H1 (cell line): Measurements from ENCODE around the gene MRPS34. TPM values are rescaled to one million over a fixed set of nuclear protein-coding genes. Genes with fewer than 3 reads are reported as not detected.

Source experiments
- ATF2 ChIP-seq: IDR thresholded peaks from 2 replicates; pipeline ENCODE4 v1.6.1; 2012; ENCODE audit warnings: low read length, inconsistent platforms
- ATF3 ChIP-seq: IDR thresholded peaks from 2 replicates; pipeline ENCODE4 v1.6.1; 2011; ENCODE audit warnings: low read depth, mild to moderate bottlenecking, low read length; ENCODE audit not compliant: insufficient read depth
- BACH1 ChIP-seq: IDR thresholded peaks from 2 replicates; pipeline ENCODE4 v1.6.1; 2012; ENCODE audit warnings: low read length, improper control_type of control experiment
- CEBPB ChIP-seq: IDR thresholded peaks from 2 replicates; pipeline ENCODE4 v1.6.1; 2012; ENCODE audit warnings: low read depth, low read length
- CREB1 ChIP-seq: IDR thresholded peaks from 2 replicates; pipeline ENCODE4 v1.6.1; 2012; ENCODE audit warnings: inconsistent platforms
- CTCF ChIP-seq, 3 experiments: IDR thresholded peaks; 1 replicate in 2 of 3; 2 replicates in 1 of 3; pipeline versions ENCODE4 v1.5.1 to v1.6.1; 2011; ENCODE audit warnings: low read length in 3 of 3, mild to moderate bottlenecking in 3 of 3, inconsistent platforms in 2 of 3, low read depth in 1 of 3, moderate library complexity in 1 of 3; ENCODE audit not compliant: insufficient read depth in 1 of 3; ENCODE audit errors: control extremely low read depth in 1 of 3
- EGR1 ChIP-seq: IDR thresholded peaks from 2 replicates; pipeline ENCODE4 v1.6.1; 2011; ENCODE audit warnings: low read depth, low read length, borderline replicate concordance
- HDAC6 ChIP-seq: IDR thresholded peaks from one replicate; pipeline ENCODE4 v1.7.1; 2012; ENCODE audit warnings: low read depth, mild to moderate bottlenecking, inconsistent platforms, low read length, moderate library complexity
- KDM5A ChIP-seq: fragments of 200-600 bp; IDR thresholded peaks from 2 replicates; pipeline ENCODE4 v1.7.1; 2012; ENCODE audit warnings: mild to moderate bottlenecking, low read length, inconsistent platforms, mixed read lengths
- NANOG ChIP-seq: IDR thresholded peaks from 2 replicates; pipeline ENCODE4 v1.6.1; 2011; ENCODE audit warnings: low read length, low read depth, mild to moderate bottlenecking, inconsistent platforms; ENCODE audit not compliant: insufficient read depth, poor library complexity, severe bottlenecking
- NRF1 ChIP-seq: IDR thresholded peaks from 2 replicates; pipeline ENCODE4 v1.6.1; 2011; ENCODE audit warnings: mild to moderate bottlenecking, low read depth, low read length, improper control_type of control experiment
- PHF8 ChIP-seq: fragments of 200-600 bp; sonication (generic); conservative IDR thresholded peaks from 2 replicates; pipeline ENCODE4 v1.7.1; 2012; ENCODE audit warnings: low read depth, mild to moderate bottlenecking, inconsistent platforms, low read length, moderate library complexity
- POU5F1 ChIP-seq: IDR thresholded peaks from 2 replicates; pipeline ENCODE4 v1.6.1; 2011; ENCODE audit warnings: low read depth, mild to moderate bottlenecking, low read length, moderate library complexity
- RAD21 ChIP-seq, 2 experiments: IDR thresholded peaks in 1 of 2; conservative IDR thresholded peaks in 1 of 2; 2 replicates each; pipeline ENCODE4 v1.6.1; 2011; ENCODE audit warnings: low read depth in 2 of 2, low read length in 2 of 2, improper control_type of control experiment in 1 of 2, inconsistent platforms in 1 of 2, mild to moderate bottlenecking in 1 of 2, moderate library complexity in 1 of 2
- RXRA ChIP-seq: IDR thresholded peaks from 2 replicates; pipeline ENCODE4 v1.6.1; 2011; ENCODE audit warnings: low read depth, mild to moderate bottlenecking, low read length, moderate library complexity; ENCODE audit not compliant: insufficient read depth
- SAP30 ChIP-seq: fragments of 300-600 bp; sonication (generic); IDR thresholded peaks from 2 replicates; pipeline ENCODE4 v1.7.1; 2012; ENCODE audit warnings: low read length, moderate library complexity, mild to moderate bottlenecking, inconsistent platforms; ENCODE audit not compliant: insufficient read depth, insufficient replicate concordance
- SIX5 ChIP-seq: IDR thresholded peaks from 2 replicates; pipeline ENCODE4 v1.6.1; 2011; ENCODE audit warnings: mild to moderate bottlenecking, low read depth, low read length
- SP2 ChIP-seq: IDR thresholded peaks from 2 replicates; pipeline ENCODE4 v1.6.1; 2012; ENCODE audit warnings: mild to moderate bottlenecking, low read length, inconsistent platforms
- SP4 ChIP-seq: IDR thresholded peaks from 2 replicates; pipeline ENCODE4 v1.6.1; 2012; ENCODE audit warnings: low read length, inconsistent platforms
- SRF ChIP-seq: IDR thresholded peaks from 2 replicates; pipeline ENCODE4 v1.6.1; 2011; ENCODE audit warnings: mild to moderate bottlenecking, low read depth, low read length, moderate library complexity
- TAF1 ChIP-seq: IDR thresholded peaks from 2 replicates; pipeline ENCODE4 v1.6.1; 2011; ENCODE audit warnings: mild to moderate bottlenecking, low read depth, low read length
- YY1 ChIP-seq: IDR thresholded peaks from 2 replicates; pipeline ENCODE4 v1.6.1; 2011; ENCODE audit warnings: low read depth, mild to moderate bottlenecking, low read length
- polyA plus RNA-seq, 7 experiments: library from polyadenylated mRNA; depleted of rRNA in 3 of 7; stranded (reverse) in 5 of 7; unstranded in 2 of 7; fragments of >200 nt in 5 of 7; fragments of 200-250 nt in 2 of 7; gene quantifications; 1 replicate in 5 of 7; 2 replicates in 1 of 7; 4 replicates in 1 of 7; pipeline versions ENCODE4 v1.2.1 to v1.2.3, GENCODE V29; 2011 to 2013; ENCODE audit warnings: missing spikeins in 2 of 7, mixed read lengths in 2 of 7
- total RNA-seq: library from RNA; stranded (reverse); fragmentation: NEBNext Ultra II Directional; extraction: Animal tissue kit (Norgen Biotek cat#: 25700); gene quantifications from 2 replicates; pipeline ENCODE4 v1.2.1, GENCODE V29; 2021

The MRPS34 gene
- total and polyA plus RNA-seq, 2 of the 8 experiments (the other 6 are each of a cell fraction or from before 2014, with no cell fraction given): 168 to 252 TPM

DNA sequence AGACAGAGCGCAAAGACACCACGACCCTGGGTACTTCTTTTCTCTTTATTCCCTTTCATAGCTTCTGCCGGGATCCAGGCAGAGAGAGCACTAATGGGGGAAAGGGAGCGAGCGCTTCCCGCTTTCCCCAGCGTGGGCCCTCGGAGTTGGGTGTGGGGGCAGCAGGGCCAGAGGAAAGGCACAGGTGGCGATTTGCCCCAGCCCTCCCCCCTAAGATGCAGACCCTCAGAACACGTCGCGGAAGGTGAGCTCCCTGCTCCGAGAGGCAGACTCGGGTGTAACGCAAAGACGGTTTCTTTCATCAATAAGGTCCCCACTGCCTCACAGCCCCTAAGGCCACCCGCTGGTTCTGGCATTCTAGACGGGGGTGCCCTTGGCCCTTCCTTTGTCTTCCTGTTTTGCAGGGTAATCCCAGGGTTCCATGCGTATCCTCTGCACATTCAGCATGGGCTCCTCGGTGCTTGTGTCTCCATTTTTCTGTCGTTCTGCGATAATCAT, 1.0 kb downstream of the MRPS34 start (continued):
- TF ChIP-seq CTCF (IDR thresholded peaks at IDR 0.05; ENCODE audit: control extremely low read depth in 1 of 3, insufficient read depth in 1 of 3, low read depth in 1 of 3, low read length in 3 of 3) (no peak), TAF1 (peak; percentile 49; the same call in 1 of the 2 replicates), ATF2 (no peak), SP2 (no peak), RXRA (no peak), YY1 (no peak), CEBPB (no peak), SP4 (no peak), POU5F1 (no peak), ATF3 (no peak), NRF1 (no peak), NANOG (no peak), SIX5 (no peak), EGR1 (no peak), KDM5A (no peak), CREB1 (0 out of 2 replicates have a peak, but pooled peaks have one; percentile 1), PHF8 (no peak), RAD21 (IDR thresholded peaks at IDR 0.05 in 1 of 2, conservative IDR thresholded peaks at IDR 0.05 in 1 of 2; ENCODE audit: low read depth in 2 of 2, low read length in 2 of 2) (no peak), HDAC6 (no peak), SAP30 (peak; percentile 31), SRF (no peak), BACH1 (no peak)
